Activated CD4-positive, CD25-positive, alpha-beta regulatory T cell treated with anti-CD3 and anti-CD28 coated beads, Interleukin-2, amount 50 U/mL, for 16 hours (primary cell): ENCODE data around the gene WWP2.
"Not testable (repeated sequence)": the region's sequence is repeated elsewhere in the genome, so short reads cannot be mapped to it uniquely, and the experiment has no call there.

ENCODE experiments used
- DNase-seq: peaks from one replicate; pipeline ENCODE4 v3.0.0-alpha.2; 2020; ENCODE audit warnings: low read depth, low spot score

Gene WWP2

GRCh38 chr16:69942627-69943170, 180.6 kb downstream of the WWP2 start:
- DNase-seq = no peak

- not testable (repeated sequence) for DNase-seq
Observed at GRCh38 chr16:69943241-69944036, 181.3 kb downstream of the WWP2 start.

- not testable (repeated sequence) for DNase-seq
Observed at GRCh38 chr16:69950411-69950810, 188.3 kb downstream of the WWP2 start.

GRCh38 chr16:69951017-69951671, 189.0 kb downstream of the WWP2 start, which contains the start of gene CLEC18A:
Gene CLEC18A (plus strand): TSS chr16:69951334. CDS start chr16:69951367, 33 bp downstream.
- DNase-seq = not testable (repeated sequence)

GRCh38 chr16:69951672-69952031, 189.5 kb downstream of the WWP2 start:
- DNase-seq = not testable (repeated sequence)

- DNase-seq = not testable (repeated sequence)
Observed at GRCh38 chr16:69952116-69952515, 190.0 kb downstream of the WWP2 start.

GRCh38 chr16:69952572-69953355, 190.6 kb downstream of the WWP2 start:
- not testable (repeated sequence) for DNase-seq

- not testable (repeated sequence) for DNase-seq
Observed at GRCh38 chr16:69954241-69954640, 192.1 kb downstream of the WWP2 start.

- not testable (repeated sequence) for DNase-seq
Observed at GRCh38 chr16:69963312-69963711, 201.2 kb downstream of the WWP2 start.

- DNase-seq = not testable (repeated sequence)
Observed at GRCh38 chr16:69964960-69965660, 203.0 kb downstream of the WWP2 start.

- not testable (repeated sequence) for DNase-seq
Observed at GRCh38 chr16:69965661-69966054, 203.5 kb downstream of the WWP2 start.

- DNase-seq = not testable (repeated sequence)
Observed at GRCh38 chr16:69967688-69968087, 205.6 kb downstream of the WWP2 start.

- not testable (repeated sequence) for DNase-seq
Observed at GRCh38 chr16:69968125-69968524, 206.0 kb downstream of the WWP2 start.

- DNase-seq = not testable (repeated sequence)
Observed at GRCh38 chr16:69969657-69970056, 207.5 kb downstream of the WWP2 start.

GRCh38 chr16:69972120-69972519, 210.0 kb downstream of the WWP2 start:
- not testable (repeated sequence) for DNase-seq

- not testable (repeated sequence) for DNase-seq
Observed at GRCh38 chr16:69972935-69973334, 210.8 kb downstream of the WWP2 start.

GRCh38 chr16:69985196-69985595, 223.1 kb downstream of the WWP2 start:
- not testable (repeated sequence) for DNase-seq
